ENCODE measurements around the gene RUFY3. TPM values are rescaled to one million over a fixed set of nuclear protein-coding genes. Genes with fewer than 3 reads are reported as not detected.
A peak's percentile ranks its signal among the peaks of the same experiment; 100 is the strongest.
"Not testable (repeated sequence)": the region's sequence is repeated elsewhere in the genome, so short reads cannot be mapped to it uniquely, and the experiment has no call there.

The RUFY3 gene
- polyA plus RNA-seq, 3 donors = 11.1 to 37.3 (median 12.5) TPM

- H3K9me3 ChIP-seq (replicated peaks in 1 of 2; ENCODE audit: control insufficient read depth in 1 of 2, insufficient read depth in 1 of 2, low read length in 2 of 2) = no peaks in the 10 kb centered on the region
- H3K27ac ChIP-seq (ENCODE audit: low read depth in 1 of 2, low read length in 2 of 2) = no peak overlapping the region
- H3K9me3 Mint-ChIP-seq = peaks cover 0 to 2% (median 0%) of the 10 kb centered on the region in 7 donors
- WGBS (ENCODE audit: insufficient coverage) = 60% methylated on average over 4 of the region's 11 CpGs
- intact Hi-C loops (cut with micrococcal nuclease) = no loop called here
- no peak overlapping the region for H3K4me3 ChIP-seq (replicated peaks in 1 of 3; ENCODE audit: low read depth in 2 of 3, low read length in 3 of 3)
- no peak for DNase-seq
- peaks cover 9% of the 10 kb centered on the region for H3K4me1 Mint-ChIP-seq
- no peaks in the 10 kb centered on the region for H4K20me1 ChIP-seq (ENCODE audit: insufficient read depth, low read length)
- peak overlapping the region in 1 of 2 donors; percentile 38 for H3K4me3 Mint-ChIP-seq
- no peaks in the 10 kb centered on the region for H3K36me3 ChIP-seq (replicated peaks in 1 of 2; ENCODE audit: control insufficient read depth in 1 of 2, insufficient read depth in 2 of 2, low read length in 2 of 2)
- no peaks in the 10 kb centered on the region for H3K27me3 ChIP-seq (ENCODE audit: control insufficient read depth in 2 of 2, insufficient read depth in 2 of 2, low read length in 2 of 2)
- no peak overlapping the region for H2AFZ ChIP-seq (ENCODE audit: insufficient read depth, low read depth, low read length, poor library complexity, severe bottlenecking)
- H3K4me1 ChIP-seq (ENCODE audit: control insufficient read depth in 1 of 2, insufficient read depth in 2 of 2, low read length in 2 of 2) = peaks cover 7% of the 10 kb centered on the region in 2 donors
- H3K9ac ChIP-seq (ENCODE audit: insufficient read depth, low read length, poor library complexity, severe bottlenecking) = no peak overlapping the region
- H3K27me3 Mint-ChIP-seq (ENCODE audit: low read depth in 3 of 3) = peaks cover 0 to 2% (median 0%) of the 10 kb centered on the region in 3 donors
- H3K79me2 ChIP-seq (ENCODE audit: insufficient read depth, low read length) = peaks cover 22% of the 10 kb centered on the region
- H3K36me3 Mint-ChIP-seq = peaks cover 0 to 1% of the 10 kb centered on the region in 2 donors
- peak overlapping the region in 2 of 7 donors; percentile 54 to 55 for H3K27ac Mint-ChIP-seq
- no peak overlapping the region for H3K4me2 ChIP-seq (replicated peaks; ENCODE audit: extremely low read depth, low read length, poor library complexity, severe bottlenecking)
- TF ChIP-seq, protein P1, sequence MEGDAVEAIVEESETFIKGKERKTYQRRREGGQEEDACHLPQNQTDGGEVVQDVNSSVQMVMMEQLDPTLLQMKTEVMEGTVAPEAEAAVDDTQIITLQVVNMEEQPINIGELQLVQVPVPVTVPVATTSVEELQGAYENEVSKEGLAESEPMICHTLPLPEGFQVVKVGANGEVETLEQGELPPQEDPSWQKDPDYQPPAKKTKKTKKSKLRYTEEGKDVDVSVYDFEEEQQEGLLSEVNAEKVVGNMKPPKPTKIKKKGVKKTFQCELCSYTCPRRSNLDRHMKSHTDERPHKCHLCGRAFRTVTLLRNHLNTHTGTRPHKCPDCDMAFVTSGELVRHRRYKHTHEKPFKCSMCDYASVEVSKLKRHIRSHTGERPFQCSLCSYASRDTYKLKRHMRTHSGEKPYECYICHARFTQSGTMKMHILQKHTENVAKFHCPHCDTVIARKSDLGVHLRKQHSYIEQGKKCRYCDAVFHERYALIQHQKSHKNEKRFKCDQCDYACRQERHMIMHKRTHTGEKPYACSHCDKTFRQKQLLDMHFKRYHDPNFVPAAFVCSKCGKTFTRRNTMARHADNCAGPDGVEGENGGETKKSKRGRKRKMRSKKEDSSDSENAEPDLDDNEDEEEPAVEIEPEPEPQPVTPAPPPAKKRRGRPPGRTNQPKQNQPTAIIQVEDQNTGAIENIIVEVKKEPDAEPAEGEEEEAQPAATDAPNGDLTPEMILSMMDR (IDR thresholded peaks at IDR 0.05) = no peak
These were observed 6.3 kb downstream of the RUFY3 start for GRCh38 chr4:70728091-70728490.

GRCh38 chr4:70732878-70733277 lies 11.1 kb downstream of the RUFY3 start:
- H3K9ac ChIP-seq (ENCODE audit: insufficient read depth, low read length, poor library complexity, severe bottlenecking); H3K9me3 Mint-ChIP-seq; H3K36me3 Mint-ChIP-seq; intact Hi-C loops (cut with micrococcal nuclease); H3K9me3 ChIP-seq (replicated peaks in 1 of 2; ENCODE audit: control insufficient read depth in 1 of 2, insufficient read depth in 1 of 2, low read length in 2 of 2); H3K36me3 ChIP-seq (replicated peaks in 1 of 2; ENCODE audit: control insufficient read depth in 1 of 2, insufficient read depth in 2 of 2, low read length in 2 of 2); H4K20me1 ChIP-seq (ENCODE audit: insufficient read depth, low read length); H3K27me3 ChIP-seq (ENCODE audit: control insufficient read depth in 2 of 2, insufficient read depth in 2 of 2, low read length in 2 of 2); H3K4me3 ChIP-seq (replicated peaks in 1 of 3; ENCODE audit: low read depth in 2 of 3, low read length in 3 of 3); H3K27me3 Mint-ChIP-seq (ENCODE audit: low read depth in 3 of 3); H3K27ac ChIP-seq (ENCODE audit: low read depth in 1 of 2, low read length in 2 of 2); H2AFZ ChIP-seq (ENCODE audit: insufficient read depth, low read depth, low read length, poor library complexity, severe bottlenecking); DNase-seq; H3K4me2 ChIP-seq (replicated peaks; ENCODE audit: extremely low read depth, low read length, poor library complexity, severe bottlenecking): not testable (repeated sequence)
- Mint-ChIP-seq H3K4me1 (peaks cover 40% of the 10 kb centered on the region), H3K4me3 (peak overlapping the region in 1 of 2 donors; percentile 55), H3K27ac (peak overlapping the region in 3 of 7 donors; percentile 73 to 87 (median 77))
- peaks cover 48% of the 10 kb centered on the region for H3K79me2 ChIP-seq (ENCODE audit: insufficient read depth, low read length)
- 100% methylated on average over 2 of the region's 9 CpGs for whole genome bisulfite sequencing (ENCODE audit: insufficient coverage)
- H3K4me1 ChIP-seq (ENCODE audit: control insufficient read depth in 1 of 2, insufficient read depth in 2 of 2, low read length in 2 of 2) = peaks cover 43 to 44% of the 10 kb centered on the region in 2 donors

All from CD14-positive monocyte (primary cell).